Fibroblast of villous mesenchyme (primary cell): ENCODE data around the gene ZNF488. TPM values are rescaled to one million over a fixed set of nuclear protein-coding genes. Genes with fewer than 3 reads are reported as not detected.

ENCODE experiments used
- DNase-seq: peaks from one replicate; pipeline ENCODE4 v3.0.0-alpha.2; 2010; ENCODE audit warnings: low read depth
- H3K4me3 ChIP-seq: 2 replicates; pipeline ENCODE4 v1.5.1; 2011; ENCODE audit warnings: low read depth, mild to moderate bottlenecking, low read length
- total RNA-seq: library from RNA; depleted of rRNA; stranded (reverse); fragments of >200 nt; gene quantifications from 2 replicates; pipeline ENCODE4 v1.2.3, GENCODE V29; 2012
- TF ChIP-seq, protein P1 (sequence below): IDR thresholded peaks from 2 replicates; pipeline ENCODE4 v1.5.1; 2012; ENCODE audit warnings: low read depth, mild to moderate bottlenecking, low read length; ENCODE audit not compliant: insufficient read depth

ZNF488 gene
- total RNA-seq, 1 donor = under 0.01 TPM

DNA sequence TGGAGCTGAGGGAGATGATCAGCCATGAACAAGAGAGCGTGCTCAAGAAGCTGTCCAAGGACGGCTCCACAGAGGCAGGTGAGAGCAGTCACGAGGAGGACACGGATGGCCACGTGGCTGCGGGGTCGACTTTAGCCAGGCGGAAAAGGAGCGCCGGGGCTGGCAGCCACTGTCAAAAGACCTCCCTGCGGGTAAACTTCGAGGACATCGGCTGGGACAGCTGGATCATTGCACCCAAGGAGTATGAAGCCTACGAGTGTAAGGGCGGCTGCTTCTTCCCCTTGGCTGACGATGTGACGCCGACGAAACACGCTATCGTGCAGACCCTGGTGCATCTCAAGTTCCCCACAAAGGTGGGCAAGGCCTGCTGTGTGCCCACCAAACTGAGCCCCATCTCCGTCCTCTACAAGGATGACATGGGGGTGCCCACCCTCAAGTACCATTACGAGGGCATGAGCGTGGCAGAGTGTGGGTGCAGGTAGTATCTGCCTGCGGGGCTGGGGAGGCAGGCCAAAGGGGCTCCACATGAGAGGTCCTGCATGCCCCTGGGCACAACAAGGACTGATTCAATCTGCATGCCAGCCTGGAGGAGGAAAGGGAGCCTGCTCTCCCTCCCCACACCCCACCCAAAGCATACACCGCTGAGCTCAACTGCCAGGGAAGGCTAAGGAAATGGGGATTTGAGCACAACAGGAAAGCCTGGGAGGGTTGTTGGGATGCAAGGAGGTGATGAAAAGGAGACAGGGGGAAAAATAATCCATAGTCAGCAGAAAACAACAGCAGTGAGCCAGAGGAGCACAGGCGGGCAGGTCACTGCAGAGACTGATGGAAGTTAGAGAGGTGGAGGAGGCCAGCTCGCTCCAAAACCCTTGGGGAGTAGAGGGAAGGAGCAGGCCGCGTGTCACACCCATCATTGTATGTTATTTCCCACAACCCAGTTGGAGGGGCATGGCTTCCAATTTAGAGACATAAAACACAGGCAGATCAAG is 58.5 kb downstream of the ZNF488 start:
- H3K4me3 ChIP-seq = no peak overlapping the region
- no peak for DNase-seq
- TF ChIP-seq, protein P1, sequence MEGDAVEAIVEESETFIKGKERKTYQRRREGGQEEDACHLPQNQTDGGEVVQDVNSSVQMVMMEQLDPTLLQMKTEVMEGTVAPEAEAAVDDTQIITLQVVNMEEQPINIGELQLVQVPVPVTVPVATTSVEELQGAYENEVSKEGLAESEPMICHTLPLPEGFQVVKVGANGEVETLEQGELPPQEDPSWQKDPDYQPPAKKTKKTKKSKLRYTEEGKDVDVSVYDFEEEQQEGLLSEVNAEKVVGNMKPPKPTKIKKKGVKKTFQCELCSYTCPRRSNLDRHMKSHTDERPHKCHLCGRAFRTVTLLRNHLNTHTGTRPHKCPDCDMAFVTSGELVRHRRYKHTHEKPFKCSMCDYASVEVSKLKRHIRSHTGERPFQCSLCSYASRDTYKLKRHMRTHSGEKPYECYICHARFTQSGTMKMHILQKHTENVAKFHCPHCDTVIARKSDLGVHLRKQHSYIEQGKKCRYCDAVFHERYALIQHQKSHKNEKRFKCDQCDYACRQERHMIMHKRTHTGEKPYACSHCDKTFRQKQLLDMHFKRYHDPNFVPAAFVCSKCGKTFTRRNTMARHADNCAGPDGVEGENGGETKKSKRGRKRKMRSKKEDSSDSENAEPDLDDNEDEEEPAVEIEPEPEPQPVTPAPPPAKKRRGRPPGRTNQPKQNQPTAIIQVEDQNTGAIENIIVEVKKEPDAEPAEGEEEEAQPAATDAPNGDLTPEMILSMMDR = no peak

DNA sequence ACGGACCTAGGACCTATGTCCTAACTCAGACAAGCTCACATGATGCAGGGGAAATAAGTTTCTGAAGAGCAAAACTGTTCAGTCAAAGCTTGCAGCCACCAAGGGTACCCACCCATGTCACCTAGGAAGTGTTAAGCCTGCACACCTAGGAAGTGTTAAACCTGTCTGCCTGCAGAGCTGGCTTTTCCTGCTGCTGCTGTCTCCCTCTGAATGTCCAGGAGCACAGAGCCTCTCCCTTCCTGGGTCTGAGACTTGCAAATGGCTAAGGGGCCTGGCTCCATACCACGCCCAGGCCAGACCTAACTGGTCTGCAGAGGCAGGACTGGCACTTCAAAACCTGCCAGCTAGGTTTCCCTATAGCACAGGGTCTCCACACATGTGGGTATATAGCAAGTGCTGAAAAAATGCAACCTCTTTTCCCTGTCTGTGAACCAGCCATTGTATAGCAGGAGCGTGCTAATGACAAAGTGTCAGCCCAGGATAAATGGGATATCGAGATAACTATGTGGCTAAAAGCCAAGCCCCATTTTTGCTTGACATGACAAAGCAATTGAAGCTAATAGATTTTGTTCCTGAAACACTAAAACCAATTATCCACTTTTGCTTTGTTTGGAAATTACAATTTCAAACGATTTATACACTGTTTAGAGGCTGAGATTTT is 60.3 kb downstream of the ZNF488 start:
- H3K4me3 ChIP-seq = no peak overlapping the region
- TF ChIP-seq, protein P1 = no peak
- DNase-seq = no peak

DNA sequence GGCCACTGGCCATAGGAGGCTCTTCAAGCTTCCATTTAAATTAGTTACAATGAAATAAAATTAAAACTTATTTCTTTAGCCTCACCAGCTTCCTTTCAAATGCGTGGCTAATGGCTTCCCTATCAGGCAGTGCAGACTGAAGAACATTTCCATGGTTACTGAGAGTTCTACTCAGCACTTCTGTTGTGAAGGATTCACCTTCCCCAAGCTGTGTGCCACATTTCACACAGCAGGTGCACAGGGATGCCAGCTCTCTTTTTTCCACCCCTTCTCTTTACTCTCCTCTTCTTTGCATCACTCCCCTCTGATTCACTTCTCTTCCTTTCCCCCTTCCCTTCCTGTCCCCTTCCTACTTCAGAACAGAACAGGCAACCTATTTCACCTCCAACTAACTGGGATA is 61.0 kb downstream of the ZNF488 start:
- TF ChIP-seq, protein P1 = no peak
- no peak for DNase-seq
- no peak overlapping the region for H3K4me3 ChIP-seq

DNA sequence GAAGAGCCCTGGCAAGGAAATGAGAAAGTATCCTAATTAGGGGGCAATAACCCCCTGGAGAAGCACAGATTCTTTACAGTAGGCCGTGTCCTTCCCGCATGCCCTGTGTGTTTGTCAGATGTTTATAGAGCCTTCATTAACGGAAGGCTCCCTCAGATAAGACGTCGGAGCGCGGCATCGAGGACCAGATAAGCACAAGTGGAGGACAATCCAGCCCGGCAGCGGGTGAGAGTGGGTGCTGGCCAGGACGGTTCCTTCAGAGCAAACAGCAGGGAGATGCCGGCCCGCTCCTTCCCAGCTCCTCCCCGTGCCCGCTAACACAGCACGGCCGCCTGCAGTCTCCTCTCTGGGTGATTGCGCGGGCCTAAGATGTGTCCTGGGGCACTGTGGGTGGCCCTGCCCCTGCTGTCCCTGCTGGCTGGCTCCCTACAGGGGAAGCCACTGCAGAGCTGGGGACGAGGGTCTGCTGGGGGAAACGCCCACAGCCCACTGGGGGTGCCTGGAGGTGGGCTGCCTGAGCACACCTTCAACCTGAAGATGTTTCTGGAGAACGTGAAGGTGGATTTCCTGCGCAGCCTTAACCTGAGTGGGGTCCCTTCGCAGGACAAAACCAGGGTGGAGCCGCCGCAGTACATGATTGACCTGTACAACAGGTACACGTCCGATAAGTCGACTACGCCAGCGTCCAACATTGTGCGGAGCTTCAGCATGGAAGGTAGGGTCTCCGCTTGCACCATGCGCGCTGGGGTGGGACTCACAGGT is 61.6 kb downstream of the ZNF488 start, which contains the start of gene GDF2:
Gene GDF2, plus strand, starts transcription at position 155 of the 762 bp plus-strand sequence. Its CDS starts 215 bp downstream, at position 370.
- DNase-seq = no peak
- TF ChIP-seq, protein P1 = no peak
- H3K4me3 ChIP-seq = no peak within 1 kb of the TSS

DNA sequence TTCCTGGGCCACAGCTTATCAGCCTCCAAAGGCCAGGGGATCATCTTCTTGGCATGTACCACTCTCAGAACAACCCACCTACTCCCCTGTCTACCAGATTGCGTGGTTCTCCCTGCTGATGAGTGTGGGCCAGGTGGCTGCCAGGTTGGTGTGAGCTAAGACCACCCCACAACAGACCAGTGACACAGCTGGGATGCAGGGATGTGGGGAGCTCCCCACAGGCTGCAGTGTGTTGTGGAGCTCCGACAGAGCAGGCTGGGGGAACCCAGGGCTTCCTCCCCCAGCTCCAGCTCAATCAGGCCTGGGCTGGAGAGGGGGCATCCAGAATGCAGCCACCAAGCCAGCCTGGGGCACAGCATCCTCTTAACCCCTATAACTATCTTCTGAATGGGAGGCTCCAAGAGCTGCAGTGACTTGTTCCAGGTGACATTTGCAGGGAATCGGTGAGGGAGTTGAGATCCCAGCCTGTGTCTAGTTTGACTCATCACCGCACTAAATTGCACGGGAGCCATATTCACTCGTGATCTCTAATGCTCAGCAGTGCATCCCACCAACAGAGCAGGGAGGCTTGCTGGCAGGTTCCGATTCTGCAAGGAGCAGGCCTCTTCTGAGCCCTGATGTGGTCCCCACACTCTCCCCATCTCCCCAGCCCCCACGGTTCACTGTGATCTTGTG is 62.4 kb downstream of the ZNF488 start:
- no peak overlapping the region for H3K4me3 ChIP-seq
- no peak for DNase-seq
- TF ChIP-seq, protein P1 = no peak

DNA sequence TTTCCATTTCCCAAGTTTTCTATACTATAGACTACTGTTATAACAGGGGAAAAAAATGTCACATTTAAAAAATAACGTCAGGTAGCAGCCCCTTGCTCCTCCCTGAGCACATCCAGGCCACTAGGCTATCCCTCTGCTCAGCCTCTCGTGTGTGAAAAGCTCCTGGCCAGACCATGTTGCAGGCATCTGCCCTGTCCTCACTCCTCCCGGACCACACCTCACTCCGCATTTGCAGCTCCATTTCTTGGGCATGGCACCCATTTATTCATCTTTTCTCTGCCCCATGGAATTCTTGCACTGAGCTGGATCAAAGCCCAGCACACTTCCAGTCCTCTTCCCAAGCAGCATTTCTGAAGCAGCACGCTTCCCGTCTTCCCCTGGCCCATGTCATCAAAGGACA is 63.3 kb downstream of the ZNF488 start:
- DNase-seq = no peak
- H3K4me3 ChIP-seq = no peak overlapping the region
- TF ChIP-seq, protein P1 = no peak
